HUDEP-2 (cell line): Measurements from ENCODE around the gene SMYD4.

ENCODE experiments used
- DNase-seq, 76 experiments: peaks; one replicate each; lab custom pipeline; 2025; ENCODE audit not compliant: unreplicated experiment in 76 of 76; lab: John Stamatoyannopoulos, UW

The SMYD4 gene

DNA sequence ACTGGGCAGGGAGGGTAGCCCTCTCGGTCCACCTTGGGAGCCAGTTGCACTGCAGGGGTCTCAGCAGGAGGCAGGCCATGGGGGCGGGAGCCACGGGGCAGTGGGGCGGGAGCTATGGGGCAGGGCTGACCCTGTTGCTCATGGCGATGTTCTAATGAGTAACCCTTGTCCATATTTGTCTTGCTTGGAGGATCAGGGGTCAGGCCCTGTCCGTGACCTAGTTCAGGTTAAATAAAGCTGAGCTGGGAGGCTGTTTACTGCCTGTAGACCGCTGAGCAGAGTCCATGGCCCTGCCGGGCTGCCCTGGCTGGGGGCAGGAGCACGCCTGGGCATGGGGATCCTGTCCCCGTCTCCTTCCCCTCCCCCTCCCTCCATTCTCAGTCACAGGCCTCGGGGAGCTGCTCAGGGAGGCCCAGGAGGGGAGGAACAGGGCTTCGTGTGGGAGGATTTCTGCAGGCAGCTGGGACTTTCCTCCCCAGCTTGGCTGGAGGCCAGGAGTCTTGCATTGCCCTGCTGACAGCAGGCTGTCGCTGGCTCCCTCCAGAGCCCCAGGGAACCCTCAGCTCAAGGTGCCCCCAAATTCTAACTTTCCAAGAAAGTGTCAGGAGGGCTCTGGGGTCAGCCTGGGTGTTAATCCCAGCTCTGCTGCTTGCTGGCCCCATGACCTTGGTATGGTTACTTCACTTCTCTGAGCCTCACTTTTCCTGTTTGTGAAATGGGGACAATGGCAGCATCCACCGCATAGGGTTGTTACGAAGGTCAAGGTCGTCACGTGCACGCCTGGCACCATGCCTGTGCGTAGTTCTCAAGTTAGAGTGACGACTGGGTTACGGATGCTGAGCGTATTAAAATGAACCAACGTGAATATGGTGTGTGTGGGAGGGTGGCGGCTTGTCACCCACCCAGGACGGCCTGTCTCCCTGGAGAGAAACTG lies 93.1 kb downstream of the SMYD4 start:
- peak in 73 of 76 experiments; percentile 29 to 91 (median 77) for DNase-seq

DNA sequence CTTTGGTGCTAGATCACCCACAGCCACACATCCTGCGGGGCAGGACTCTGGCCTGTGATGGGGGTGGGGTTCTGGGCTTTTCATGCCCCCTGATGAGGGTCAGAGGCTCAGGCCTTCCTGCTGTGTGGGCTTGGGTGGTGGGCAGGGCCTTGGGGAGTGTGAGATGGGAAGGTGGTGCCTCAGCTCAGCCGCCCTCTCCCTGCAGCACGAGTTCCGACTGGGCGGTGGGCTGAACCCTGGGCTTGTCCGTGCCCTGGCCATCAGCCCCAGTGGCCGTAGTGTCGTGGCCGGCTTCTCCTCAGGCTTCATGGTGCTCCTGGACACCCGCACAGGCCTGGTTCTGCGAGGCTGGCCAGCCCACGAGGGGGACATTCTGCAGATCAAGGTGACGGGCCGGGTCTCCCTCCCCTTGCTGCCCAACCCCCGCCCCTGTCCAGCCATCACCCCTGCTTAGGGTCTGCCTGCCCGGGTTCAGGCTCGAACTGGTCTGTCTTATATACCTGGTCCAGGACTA lies 93.8 kb downstream of the SMYD4 start:
- no peak for DNase-seq

DNA sequence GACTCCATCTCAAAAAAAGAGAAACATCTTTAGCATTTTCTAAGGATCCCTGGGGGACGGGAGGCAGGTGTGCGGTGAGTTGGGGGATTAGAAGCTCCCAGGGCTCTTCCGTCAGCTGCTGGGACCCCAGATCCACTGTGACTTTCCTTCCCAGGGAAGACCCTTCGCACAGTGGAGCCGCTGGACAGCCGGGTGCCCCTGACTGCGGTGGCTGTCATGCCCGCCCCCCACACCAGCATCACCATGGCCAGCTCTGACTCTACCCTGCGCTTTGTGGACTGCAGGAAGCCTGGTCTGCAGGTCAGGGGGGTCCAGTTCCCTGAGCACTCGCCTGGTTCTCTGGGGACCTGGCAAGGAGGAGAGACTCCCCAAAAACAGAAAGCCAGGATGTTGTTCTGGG lies 94.3 kb downstream of the SMYD4 start:
- no peak for DNase-seq

DNA sequence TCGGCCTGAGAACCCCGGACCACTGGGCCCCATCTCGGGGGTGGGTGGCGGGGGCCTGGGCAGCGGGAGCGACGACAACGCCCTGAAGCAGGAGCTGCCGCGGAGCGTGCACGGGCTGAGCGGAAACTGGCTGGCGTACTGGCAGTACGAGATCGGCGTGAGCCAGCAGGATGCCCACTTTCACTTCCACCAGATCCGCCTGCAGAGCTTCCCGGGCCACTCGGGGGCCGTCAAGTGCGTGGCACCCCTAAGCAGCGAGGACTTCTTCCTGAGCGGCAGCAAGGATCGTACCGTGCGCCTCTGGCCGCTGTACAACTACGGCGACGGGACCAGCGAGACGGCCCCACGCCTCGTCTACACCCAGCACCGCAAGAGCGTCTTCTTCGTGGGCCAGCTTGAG lies 95.9 kb downstream of the SMYD4 start:
- no peak for DNase-seq

DNA sequence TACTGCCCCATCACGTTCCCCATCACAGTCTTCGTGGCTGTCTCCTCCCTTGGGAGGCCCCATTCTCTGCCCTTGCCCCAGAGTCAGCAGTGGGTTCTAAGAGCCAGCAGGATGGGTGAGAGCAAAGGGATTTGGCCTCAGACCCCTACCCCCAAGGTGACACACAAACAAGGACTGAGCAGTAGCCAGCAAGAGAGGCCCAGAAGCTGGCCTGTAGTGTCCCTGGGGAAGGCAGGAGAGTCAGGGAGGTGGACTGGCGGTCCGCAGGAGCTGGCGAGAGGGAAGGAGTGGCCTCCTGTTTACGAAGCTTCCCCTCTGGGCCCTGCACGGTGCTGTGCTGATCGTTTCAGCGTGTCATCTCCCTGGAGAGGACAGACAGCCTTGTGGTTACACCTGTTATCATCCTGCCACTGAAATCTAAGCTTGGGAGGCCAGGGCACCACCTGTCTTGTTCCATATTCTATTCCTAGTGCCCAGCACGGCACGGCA lies 96.8 kb downstream of the SMYD4 start:
- DNase-seq, result no peak

DNA sequence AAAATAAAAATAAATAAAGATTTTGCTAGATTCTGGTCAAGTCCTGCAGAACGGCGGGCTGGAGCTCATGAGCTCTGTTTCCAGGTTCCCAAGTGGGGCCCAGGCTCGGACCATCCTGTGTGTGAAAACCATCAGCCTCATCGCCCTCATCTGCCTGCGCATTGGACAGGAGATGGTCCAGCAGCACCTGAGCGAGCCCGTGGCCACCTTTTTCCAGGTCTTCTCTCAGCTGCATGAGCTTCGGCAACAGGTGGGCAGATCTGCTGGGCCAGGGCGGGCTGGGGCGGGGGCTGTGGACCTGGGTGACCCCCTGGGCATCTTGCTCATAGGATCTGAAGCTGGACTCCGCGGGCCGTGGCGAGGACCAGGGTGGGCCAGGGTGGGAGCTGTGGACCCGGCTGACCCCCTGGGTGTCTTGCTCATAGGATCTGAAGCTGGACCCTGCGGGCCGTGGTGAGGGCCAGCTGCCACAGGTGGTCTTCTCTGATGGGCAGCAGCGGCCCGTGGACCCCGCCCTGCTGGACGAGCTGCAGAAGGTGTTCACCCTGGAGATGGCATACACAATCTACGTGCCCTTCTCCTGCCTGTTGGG lies 97.4 kb downstream of the SMYD4 start:
- DNase-seq, result no peak

DNA sequence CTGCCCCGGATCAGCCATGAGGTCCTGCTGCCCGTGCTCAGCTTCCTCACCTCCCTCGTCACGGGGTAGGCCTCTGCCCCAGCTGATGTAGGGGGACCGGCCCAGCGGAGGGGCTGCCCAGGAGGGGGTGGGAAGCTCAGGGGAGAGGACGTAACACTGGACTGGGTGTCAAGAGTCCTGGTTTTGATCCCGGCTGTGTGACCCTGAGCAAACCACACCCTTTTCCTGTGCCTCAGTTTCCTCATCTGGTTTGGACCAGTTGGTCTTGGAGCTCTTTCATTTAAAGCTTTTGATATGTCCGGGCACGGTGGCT lies 98.6 kb downstream of the SMYD4 start:
- peak in 1 of 76 experiments; percentile 65 for DNase-seq

DNA sequence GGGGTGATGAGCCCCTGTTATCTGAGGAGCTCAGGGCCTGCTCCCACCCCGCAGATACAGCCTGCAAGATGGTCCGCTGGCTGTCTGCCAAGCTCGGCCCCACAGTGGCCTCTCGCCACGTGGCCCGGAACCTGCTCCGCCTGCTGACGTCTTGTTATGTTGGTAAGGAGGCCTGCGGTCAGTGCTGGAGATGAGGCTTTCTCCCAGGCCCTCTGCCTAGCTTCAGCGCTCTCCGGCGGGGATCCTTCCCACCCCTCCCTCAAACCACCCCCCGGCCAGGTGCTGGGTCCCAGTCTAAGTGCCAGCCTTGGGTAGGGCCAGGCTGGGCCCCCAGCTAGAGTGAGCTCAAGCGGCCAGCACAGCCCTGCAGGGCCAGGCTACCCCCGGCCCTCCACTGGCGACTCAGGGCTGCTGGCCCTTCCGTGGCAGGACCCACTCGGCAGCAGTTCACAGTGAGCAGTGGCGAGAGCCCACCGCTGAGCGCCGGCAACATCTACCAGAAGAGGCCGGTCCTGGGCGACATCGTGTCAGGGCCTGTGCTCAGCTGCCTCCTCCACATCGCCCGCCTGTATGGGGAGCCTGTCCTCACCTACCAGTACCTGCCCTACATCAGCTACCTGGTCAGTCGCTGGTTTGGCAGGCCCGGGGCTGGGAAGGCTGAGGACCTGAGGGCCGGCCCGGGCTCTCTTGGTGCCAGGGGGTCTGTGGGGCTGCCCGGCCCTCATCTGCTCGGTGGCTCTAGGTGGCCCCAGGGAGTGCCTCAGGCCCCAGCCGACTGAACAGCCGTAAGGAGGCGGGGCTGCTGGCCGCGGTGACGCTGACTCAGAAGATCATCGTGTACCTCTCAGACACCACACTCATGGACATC lies 99.1 kb downstream of the SMYD4 start:
- DNase-seq, result peak; percentile 74 to 99 (median 97)

DNA sequence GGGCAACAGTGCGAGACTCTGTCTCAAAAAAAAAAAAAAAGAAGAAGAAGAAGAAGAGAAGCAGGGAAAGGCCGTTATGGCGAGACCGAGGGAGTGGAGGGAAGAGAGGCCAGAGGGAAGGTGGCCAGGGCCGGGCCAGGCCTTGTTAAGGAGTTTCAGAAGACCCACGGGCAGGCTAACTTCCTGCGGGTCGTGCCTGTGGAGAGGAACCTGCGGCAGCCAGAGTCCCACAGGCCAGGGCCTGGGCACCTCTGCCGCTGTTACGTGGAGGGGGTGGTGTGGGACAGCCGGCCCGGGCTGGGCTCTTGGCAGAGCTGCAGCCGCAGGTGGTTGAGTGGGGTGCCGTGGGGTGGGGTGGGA lies 99.8 kb downstream of the SMYD4 start:
- peak in 1 of 76 experiments; percentile 93 for DNase-seq
